Measurements from ENCODE around the gene MXD1.

The MXD1 gene

GRCh38 chr2:69979902-69980807, 65.2 kb downstream of the MXD1 start:
- DNase-seq, result no peak

- DNase-seq, result no peak
Measured at GRCh38 chr2:69983392-69983966, 68.6 kb downstream of the MXD1 start.

GRCh38 chr2:69985216-69985615, 70.3 kb downstream of the MXD1 start:
- no peak for DNase-seq

GRCh38 chr2:69985688-69986087, 70.8 kb downstream of the MXD1 start:
- DNase-seq, result no peak

- DNase-seq, result no peak
Measured at GRCh38 chr2:69986691-69987090, 71.8 kb downstream of the MXD1 start.

DNA sequence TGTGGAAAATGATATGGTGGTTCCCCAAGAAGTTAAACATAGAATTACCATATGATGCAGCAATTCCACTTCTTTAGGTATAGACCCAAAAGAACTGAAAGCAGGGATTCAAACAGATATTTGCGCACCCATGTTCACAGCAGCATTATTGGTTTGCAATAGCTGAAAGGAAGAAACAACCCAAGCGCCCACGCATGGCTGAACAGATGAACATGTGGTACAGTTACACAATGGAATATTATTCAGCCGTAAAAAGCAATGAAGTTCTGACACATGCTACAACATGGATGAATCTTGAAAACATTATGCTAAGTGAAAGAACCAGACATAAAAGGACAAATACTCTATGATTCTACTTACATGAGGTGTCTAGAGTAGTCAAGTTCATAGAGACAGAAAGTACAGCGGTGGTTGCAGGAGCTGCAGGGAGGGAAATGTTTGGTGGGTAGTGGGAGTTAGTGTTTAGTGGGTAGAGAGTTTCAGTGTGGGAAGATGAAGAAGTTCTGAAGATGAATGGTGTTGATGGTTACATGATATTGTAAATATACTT, 73.3 kb downstream of the MXD1 start:
- DNase-seq, result no peak

DNA sequence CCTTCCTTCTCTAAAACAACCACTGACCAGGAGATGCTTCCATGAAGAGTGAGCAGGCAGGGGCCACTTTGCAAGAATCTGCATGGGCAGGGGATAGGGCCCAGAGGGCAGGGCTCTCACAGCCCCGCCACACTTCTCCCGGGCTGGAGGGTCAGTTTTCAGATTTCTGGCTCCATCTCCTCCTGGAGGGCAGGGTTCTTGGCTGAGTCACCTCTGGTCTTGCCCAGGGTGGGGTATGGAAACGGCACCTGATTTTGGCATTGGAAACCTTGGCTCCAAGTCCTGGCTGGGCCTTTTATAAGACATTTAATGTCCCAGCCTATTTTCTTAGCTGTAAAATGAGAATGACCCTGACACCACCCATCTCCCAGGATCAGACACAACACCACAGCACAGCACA, 74.1 kb downstream of the MXD1 start:
- no peak for DNase-seq

DNA sequence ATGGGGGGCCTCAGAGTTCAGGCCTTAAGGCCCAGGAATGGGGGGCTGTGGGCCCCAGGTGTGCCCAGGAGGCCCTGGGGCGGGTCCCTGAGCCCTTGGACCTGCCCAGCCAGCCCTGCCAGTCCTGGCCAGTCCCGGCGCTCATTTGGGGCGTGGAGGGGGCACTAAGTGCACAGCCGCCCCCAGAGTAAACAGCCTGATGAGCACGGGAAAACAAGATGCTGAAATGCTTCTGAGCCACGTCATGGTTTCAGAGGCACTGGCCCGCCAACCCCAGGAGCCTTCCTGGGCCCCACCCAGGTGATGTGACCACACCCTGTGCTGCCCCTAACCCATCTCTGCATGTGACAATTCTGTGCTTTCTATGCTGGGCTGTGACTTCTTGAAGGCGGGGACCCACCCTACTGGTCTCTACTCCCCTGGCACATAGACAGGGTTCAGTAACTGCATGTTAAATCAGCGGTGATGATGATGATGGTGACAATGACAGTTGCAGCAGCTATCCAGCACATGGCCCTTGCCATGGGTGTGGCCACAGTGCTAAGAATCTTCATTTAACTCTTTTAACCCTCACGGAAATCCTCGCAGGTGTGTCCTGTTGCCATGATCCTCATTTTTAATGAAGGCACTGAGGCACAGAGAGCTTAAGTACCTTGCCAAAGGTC, 74.7 kb downstream of the MXD1 start:
- no peak for DNase-seq

All from activated effector memory CD4-positive, alpha-beta T cell treated with Interleukin-2 at 50 U/mL for 16 hours (primary cell).